ENCODE results near the gene ADGRG3.

Gene ADGRG3

GRCh38 chr16:57721356-57722209, 53.5 kb downstream of the ADGRG3 start:
- no peak for DNase-seq (ENCODE audit: low read depth, low spot score)
- TF ChIP-seq CTCF (IDR thresholded peaks at IDR 0.05; ENCODE audit: insufficient read depth, low read length, missing control alignments): no peak
- CTCF ChIA-PET: interaction anchor here (1.0 to 3.3 kb wide), 7 partner anchors 9 to 146 kb away, joined by 3 to 29 read pairs (median 5); partner anchors contain the start of gene KATNB1
- POLR2A ChIA-PET: no interaction called here
- no peak overlapping the region for H3K4me3 ChIP-seq (ENCODE audit: low read depth, low read length)

DNA sequence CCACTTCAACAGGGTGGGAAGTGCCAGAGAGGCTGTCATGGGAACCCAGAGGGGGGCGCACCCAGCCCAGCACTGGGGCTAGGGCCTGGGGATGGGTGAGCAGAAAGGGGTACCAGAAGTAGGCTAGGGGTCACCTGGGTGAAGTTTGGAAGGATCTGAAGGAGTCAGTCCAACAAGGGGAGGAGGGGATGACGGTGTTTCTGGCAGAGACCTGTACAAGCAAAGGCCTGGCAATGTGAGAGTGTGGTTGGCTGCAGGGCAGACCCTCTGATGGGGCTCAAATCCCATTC, 54.0 kb downstream of the ADGRG3 start:
- DNase-seq (ENCODE audit: low read depth, low spot score): no peak
- H3K4me3 ChIP-seq (ENCODE audit: low read depth, low read length): no peak overlapping the region
- ChIA-PET POLR2A (no interaction called here), CTCF (interaction anchor here (0.9 to 3.3 kb wide), 4 partner anchors 14 to 146 kb away, joined by 3 to 29 read pairs (median 6); partner anchors contain the start of gene KATNB1)
- TF ChIP-seq CTCF (IDR thresholded peaks at IDR 0.05; ENCODE audit: insufficient read depth, low read length, missing control alignments): no peak

- no peak for DNase-seq (ENCODE audit: low read depth, low spot score)
- no peak for TF ChIP-seq CTCF (IDR thresholded peaks at IDR 0.05; ENCODE audit: insufficient read depth, low read length, missing control alignments)
- ChIA-PET CTCF (interaction anchor here (0.9 to 3.3 kb wide), 6 partner anchors 9 to 147 kb away, joined by 3 to 29 read pairs (median 4); partner anchors contain the start of gene KATNB1), POLR2A (no interaction called here)
- no peak overlapping the region for H3K4me3 ChIP-seq (ENCODE audit: low read depth, low read length)
Measured at GRCh38 chr16:57722651-57723050, 54.5 kb downstream of the ADGRG3 start.

DNA sequence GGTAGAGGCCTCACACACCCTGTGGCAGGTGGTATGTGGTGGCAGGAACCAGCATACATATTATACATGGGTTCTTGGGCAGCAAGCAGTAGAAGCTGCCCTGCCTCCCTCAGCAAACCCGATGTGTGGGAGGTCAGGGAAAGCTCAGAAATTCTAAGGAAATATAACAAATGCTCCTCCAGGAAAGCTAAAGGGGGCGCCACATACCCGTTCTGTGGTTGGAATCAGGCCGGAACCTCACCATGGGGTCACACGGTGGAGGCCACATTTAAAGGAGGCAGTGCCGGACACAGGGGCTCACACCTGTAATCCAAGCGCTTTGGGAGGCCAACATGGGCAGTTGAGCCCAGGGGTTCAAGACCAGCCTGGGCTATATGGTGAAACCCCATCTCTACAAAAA, 55.1 kb downstream of the ADGRG3 start:
- no peak for DNase-seq (ENCODE audit: low read depth, low spot score)
- POLR2A ChIA-PET: no interaction called here
- CTCF ChIA-PET: interaction anchor here (0.9 to 3.3 kb wide), 6 partner anchors 9 to 147 kb away, joined by 3 to 29 read pairs (median 4); partner anchors contain the start of gene KATNB1
- no peak overlapping the region for H3K4me3 ChIP-seq (ENCODE audit: low read depth, low read length)
- TF ChIP-seq CTCF (IDR thresholded peaks at IDR 0.05; ENCODE audit: insufficient read depth, low read length, missing control alignments): no peak

- ChIA-PET POLR2A (no interaction called here), CTCF (interaction anchor here (0.9 to 3.1 kb wide), 2 partner anchors 11 to 76 kb away, joined by 6 to 12 read pairs; partner anchors contain the start of gene KATNB1)
- DNase-seq (ENCODE audit: low read depth, low spot score): no peak
- no peak for TF ChIP-seq CTCF (IDR thresholded peaks at IDR 0.05; ENCODE audit: insufficient read depth, low read length, missing control alignments)
- H3K4me3 ChIP-seq (ENCODE audit: low read depth, low read length): no peak overlapping the region
Measured at GRCh38 chr16:57724531-57724930, 56.4 kb downstream of the ADGRG3 start.

GRCh38 chr16:57725151-57725550, 57.0 kb downstream of the ADGRG3 start:
- ChIA-PET POLR2A (no interaction called here), CTCF (interaction anchor here (0.9 to 3.1 kb wide), 2 partner anchors 11 to 77 kb away, joined by 6 to 12 read pairs; partner anchors contain the start of gene KATNB1)
- no peak overlapping the region for H3K4me3 ChIP-seq (ENCODE audit: low read depth, low read length)
- no peak for TF ChIP-seq CTCF (IDR thresholded peaks at IDR 0.05; ENCODE audit: insufficient read depth, low read length, missing control alignments)
- DNase-seq (ENCODE audit: low read depth, low spot score): no peak
